NCI-H146 (cell line): ENCODE measurements around the gene RSPRY1.
A peak's percentile ranks its signal among the peaks of the same experiment; 100 is the strongest.
"Not testable (repeated sequence)": the region's sequence is repeated elsewhere in the genome, so short reads cannot be mapped to it uniquely, and the experiment has no call there.

Experiments used
- DNase-seq: peaks from one replicate; lab custom pipeline; 2025; lab: John Stamatoyannopoulos, UW

RSPRY1 gene

DNA sequence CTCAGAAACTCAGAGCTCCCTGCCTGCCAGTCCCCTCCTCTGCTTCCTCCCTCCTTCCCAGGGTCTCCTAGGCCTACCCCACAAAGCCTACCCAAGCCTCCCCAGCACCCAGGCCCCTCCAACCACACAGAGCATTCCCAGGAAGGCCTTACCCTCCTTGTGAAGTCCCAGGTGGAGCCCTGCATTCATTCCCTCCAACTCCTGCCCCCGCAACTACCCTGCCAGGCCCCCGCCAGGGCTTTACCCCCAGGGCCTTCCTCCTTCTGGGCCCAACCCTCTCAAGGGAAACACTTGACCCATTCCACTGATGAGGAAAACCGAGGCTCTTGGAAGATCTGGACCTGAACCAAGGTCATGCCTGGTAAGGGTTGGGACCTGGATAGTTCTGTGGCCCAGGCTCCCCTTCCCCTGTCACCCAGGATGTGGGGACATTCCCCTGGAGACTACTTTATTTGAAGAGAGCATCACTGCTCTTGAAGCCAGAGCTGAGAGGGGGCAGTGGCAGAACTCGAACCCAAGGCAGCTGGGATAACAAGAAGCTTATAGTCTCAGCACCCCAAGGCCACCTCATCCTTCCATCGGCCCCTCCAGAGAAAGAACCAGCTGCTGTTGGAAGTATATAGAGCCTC, 85.9 kb downstream of the RSPRY1 start:
- DNase-seq: no peak

DNA sequence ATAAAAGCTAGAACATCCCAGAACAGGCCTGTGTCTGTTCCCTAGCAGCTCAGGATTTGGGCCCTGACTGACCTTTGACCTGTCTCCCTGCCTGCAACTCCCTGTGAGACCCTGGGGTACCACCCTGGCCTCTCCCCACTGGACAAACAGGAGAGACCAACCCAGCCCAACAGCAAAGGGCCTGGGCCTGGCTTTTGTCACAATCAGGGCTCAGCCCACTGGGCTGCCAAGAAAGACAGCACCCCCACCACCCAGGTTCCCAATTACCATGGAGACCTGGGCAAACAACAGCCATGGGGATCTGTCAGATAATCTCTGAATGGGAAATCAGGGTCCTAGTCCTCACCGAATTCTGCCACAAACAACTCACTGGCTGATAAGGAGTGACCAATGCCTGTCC, 87.2 kb downstream of the RSPRY1 start:
- DNase-seq: no peak

DNA sequence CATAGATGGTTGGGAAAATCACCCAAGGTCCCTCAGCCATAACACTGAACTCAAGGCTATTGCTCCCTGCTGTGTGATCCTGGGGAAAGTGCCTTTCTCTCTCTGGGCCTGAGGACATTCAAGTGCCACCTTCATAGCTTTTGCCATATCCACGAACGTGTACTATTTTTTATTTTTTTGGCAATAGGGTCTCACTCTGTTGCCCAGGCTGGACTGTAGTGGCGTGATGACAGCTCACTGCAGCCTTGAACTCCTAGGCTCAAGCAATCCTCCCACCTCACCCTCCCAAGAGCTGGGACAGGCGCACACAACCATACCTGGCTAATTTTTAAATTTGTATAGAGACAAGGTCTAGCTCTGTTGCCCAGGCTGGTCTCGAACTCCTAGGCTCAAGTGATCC, 87.7 kb downstream of the RSPRY1 start:
- no peak for DNase-seq

DNA sequence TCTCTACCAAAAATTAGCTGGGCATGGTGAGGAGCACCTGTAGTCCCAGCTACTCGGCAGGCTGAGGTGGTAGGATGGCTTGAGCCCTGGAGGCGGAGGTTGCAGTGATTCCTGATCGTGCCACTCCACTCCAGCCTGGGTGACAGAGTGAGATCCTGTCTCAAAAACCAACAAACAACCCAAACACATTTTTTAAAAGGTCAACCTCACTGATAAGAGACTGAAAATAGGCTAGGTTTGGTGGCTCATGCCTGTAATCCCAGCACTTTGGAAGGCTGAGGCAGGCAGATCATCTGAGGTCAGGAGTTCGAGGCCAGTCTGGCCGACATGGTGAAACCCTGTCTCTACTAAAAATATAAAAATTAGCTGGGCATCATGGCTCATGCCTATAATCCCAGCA, 89.8 kb downstream of the RSPRY1 start:
- not testable (repeated sequence) for DNase-seq

DNA sequence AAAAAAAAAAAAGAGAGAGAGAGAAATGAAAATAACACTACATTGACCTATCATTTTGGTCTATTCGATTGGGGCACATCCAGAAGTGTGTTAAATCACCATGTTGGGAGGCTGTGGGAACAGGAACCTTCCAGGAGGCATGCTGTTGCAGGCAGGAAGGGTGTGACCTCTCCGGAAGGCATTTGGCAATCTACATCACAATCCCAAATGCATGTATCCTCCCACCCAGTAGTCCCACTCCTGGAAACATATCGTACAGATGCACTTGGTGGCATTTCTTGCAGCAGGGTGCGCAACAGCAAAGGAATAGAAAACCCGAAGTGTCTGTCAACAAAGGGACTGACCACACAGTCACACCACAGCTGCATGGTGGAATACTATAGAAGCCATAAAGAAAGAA, 90.5 kb downstream of the RSPRY1 start:
- DNase-seq: no peak

DNA sequence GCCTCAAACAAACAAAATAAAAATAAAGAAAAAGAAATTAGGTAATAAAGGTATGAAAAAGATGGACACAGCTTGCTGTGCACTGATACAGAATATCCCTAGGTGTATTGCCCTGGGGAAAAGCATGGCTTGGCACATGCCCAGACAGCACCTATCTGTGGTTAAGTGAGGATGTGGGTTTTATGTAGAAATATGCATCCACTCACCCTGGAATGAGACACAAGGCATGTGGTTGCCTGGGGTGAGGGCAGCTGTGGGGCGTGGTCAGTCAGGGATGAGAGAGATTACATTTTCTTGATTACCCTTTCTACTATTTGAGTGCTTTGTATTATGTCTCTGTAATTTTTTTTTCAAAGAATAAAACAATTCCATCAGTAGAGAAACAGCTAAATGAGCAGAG, 91.5 kb downstream of the RSPRY1 start:
- no peak for DNase-seq

DNA sequence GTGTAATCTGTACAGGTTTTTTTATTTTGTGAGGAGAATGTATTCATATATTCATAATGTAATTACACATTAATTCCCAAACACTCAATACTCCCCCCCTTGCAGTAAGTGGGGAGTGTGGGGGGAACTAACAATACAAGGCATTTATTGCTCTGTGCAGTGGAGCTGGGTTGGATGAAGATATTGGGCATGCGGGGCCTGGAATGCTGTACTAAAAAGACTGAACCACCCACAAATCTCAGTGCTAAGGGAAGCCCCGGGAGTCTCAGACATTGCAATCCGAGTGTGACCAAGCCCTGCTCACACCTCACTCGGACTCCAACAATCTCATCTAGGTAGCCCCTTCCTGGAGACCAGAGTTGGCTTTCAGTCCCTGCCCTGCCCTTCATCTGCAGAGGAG, 92.4 kb downstream of the RSPRY1 start:
- DNase-seq: no peak

DNA sequence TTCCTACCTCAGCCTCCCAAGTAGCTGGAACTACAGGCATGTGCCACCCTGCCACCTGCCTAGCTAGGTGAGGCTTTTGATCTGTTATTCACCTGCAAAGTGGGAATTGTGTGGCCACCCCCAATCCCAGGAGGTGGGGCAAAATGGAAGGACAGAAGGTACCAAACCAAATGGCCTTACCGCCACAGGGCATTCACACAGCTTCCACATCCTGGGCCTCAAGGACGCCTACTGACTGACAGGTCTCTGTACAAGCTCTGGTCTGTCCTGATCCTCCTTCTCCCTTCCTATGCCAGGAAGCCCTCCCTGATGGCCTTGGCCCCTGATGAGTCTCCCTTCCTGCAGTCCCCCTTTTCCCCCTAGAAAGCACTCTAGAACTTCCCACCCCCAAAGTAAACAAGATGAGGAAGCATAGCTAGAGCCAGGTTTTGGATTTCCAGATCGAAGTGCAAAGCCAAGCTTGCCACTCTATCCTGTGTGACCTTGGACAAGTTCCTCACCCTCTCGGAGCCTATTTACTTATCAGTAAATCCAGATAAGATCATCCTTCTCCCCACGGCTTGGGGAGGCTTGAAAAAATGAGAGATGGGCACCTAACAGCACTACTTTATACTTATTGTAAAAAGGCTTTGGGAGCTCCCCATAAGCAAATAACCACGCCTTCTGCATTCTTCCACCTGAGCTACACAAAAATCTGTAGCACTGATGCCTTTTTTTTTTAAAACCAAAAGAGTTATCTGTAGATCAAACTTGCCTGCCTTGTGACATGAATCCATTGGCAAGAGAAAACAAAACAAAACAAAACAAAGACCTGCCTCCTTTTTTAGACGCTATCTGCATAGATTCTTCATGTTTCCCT, 93.9 kb downstream of the RSPRY1 start:
- no peak for DNase-seq

DNA sequence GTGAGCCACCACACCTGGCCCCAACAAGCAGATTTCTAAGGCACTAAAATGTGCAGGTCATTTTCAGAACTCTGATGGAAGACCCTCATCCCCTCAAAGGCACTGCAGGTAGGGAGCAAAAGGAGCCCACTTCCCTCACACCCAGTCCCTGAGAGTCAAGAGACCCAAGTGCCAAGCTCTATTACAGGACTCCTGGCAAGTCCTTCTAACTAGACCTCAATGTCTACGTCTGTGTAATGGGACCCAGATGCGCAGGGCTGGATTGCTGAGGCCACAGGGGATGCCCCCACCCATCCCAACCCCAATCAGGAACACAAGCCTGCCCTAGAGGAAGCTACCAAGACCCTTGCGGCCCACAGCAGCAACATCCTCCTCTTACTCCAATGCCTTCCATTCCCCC, 95.7 kb downstream of the RSPRY1 start:
- DNase-seq: no peak

DNA sequence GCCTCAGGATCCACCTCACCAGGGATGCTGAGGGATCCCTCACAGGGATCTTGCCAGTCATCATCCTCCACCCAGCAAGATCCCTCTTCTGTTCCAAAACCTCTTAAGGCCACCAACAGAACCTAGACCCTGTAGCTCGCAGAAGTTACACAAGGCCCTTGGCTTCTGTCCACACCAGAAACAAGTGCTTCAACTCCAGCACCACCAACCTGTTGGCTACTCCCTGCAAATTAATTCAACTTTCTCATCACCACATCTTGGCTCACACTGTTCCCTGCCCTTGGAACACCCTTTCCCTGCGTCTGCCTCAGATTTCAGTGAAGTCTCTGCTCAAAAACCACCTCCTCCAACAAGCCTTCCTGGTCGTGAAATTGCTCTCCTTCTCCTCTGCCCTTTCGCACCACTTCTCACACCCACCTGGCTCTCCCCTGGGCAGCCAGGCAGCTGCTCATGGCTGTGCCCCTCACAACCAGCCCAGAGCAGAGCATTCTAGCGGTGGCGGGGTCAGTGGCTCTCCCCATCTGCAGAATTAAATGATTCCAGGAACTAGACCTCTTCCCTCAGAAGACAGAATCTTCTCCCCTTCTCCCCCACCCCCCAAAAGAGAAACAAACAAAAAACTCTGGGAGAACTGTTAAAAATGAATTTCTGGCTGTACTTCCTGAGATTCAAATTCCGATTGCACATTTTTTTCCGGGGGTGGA, 96.5 kb downstream of the RSPRY1 start:
- DNase-seq: no peak

DNA sequence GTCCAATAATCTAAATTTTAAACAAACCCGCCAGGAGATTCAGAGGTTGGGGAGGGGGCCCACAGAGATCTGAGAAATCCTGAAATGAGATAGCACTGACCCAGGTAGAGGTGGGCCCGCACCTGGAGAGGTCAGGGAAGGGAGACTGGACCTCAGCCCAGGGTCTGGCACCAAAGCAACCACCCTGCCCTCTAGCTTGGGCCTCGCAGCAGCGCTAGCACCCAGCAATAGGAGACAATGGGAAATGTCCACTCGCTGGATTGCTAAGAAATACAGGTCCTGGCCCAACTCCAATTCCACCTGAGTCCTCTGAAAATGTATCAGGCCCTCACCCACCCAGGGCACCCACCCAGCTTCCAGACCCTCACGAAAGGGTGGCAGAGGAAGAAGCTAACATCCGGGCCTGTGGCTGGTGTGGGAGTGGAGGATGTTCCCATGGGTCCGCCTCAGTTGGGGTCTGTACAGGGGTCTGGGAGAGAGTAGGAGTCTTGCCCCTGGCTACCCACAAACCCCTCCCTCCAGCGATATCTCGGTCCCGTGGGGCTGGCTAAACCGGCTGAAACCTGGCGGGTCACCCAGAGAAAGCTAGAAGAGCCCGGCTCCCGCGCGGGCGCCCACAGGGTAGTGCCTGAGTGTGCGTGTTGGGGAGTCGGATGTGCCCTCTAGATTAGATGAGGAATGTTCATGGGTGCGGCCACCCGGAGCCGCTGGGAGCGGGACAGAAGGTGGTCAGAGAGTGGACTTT, 97.3 kb downstream of the RSPRY1 start:
- no peak for DNase-seq

DNA sequence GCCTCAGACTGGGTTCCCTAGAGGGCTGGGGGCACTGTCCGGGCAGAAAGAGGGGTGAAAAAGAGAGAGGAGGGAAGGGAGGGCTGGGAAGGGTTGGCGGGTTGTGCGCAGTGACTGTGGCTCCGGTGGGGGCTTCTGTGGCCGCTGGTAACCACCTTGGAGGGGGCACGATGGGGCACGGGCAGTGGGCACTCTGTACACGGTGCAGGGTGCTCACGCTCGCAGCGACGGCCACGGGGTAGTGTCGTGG, 97.8 kb downstream of the RSPRY1 start:
- DNase-seq: no peak

DNA sequence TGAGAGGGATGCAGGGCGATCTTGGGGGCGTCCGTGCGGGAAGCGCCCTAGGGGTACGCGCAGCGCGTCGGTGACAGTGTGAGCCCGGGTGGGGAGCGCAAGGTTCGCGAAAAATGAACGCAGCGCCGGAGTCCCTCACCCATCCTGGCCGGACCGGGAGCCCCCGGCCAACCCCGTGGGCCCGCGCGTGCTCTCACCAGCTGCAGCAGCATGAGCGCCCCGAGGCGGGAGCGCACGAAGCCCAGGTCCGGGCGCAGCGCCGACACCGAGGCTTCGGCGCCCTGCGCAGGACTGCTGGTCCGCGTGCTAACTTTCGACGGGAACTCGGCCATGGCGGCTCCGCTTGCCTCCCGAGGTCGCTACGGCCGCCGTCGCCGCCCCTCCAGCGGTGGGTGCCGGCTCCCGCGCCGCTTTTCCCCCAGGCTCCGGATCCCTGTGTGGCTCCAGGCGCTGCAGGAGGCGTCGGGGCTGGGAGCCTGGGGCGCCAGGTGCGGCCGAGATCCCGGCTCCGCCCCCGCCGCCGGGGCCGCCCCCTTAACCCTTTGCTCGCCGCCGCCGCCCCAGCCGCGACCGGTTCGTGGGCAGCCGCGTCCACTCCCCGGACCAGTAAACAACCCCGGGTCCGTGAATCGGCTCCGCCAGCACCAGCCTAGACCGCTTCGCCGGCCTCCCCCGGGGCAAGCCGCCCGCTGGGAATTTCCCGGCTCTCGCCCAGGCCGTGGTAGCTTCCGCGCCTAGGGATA, 98.3 kb downstream of the RSPRY1 start, which contains the start of gene PLLP:
Gene PLLP, minus strand, starts transcription at position 464 of the 743 bp plus-strand sequence. Its CDS starts 132 bp downstream, at position 332.
- peak; percentile 64 for DNase-seq

DNA sequence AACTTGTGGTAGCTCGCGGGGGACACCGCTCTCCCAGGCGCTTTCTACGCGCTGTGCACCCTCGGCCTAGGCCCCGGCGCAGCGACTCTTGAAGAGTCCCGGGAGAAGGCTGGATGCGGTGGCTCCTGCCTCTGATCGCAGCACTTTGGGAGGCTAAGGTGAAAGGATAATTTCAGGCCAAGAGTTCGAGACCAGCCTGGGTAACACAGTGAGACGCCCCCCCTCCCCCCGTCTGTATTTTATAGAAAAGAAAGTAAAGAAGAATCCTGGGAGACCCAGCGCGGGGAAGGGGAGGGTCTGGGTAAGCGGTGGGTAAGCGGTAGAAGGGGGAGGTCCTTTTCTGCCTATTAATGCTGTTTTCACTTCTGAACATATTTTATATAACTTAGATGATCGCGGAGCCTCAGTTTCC, 98.8 kb downstream of the RSPRY1 start:
- DNase-seq: no peak

DNA sequence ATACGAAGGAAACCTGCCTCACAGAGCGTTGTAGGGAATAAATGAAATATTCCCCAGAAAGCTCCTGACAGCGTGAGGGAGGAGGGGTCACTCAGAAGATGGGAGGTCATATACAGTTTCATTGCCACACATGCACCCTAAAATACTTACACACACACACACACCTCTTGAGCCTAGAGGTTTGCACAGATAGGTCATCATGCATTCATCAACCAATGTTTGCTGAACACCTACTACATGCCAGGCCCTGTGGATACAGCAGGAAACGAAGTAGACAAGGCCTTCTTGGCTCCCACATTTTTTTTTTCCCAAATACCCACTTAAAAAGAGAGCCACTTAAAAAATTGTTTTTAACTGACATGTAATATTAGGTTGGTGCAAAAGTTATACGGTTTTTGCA, 99.2 kb downstream of the RSPRY1 start:
- no peak for DNase-seq

DNA sequence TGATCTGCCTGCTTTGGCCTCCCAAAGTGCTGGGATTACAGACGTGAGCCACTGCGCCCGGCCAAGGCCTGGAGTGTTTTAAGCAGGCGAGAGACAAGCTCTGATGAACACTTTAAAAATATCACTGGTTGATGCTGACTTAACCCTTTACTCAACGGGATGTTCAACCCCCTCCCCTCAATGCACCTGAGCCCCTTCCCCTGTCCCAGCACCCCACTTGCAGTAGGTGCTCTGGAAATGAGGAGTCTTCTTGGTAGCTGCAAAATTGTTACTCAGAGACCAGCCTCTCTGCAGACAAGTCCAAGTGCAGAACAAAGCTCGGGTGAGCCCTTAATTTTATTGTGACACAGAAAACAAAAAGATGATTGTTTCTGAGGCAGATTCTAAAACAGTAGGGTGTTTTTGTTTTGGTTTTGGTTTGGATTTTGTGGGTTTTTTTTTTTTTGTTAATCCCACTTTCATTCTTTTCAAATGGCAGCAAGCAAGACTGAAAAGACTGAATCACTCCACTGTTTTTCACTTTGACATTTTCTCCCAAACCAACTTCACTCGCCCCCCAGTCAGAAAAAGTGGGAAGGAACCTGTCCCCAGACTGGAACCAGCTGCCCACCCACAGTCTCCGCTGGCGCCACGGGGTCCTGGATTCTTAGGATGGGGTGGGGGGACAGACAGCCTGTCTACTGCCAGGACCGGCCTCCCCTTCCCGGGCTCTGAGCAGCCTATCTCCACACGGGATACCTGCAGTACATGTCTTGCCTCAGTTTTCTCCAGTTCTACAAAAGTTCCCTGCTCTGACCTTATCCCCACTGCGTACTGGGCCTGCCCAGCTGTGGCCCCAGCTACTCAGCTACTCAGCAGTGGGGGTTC, 103.5 kb downstream of the RSPRY1 start:
- no peak for DNase-seq
